ENCODE results near the gene TYW1.
"Not testable (repeated sequence)": the region's sequence is repeated elsewhere in the genome, so short reads cannot be mapped to it uniquely, and the experiment has no call there.

TYW1 gene

DNA sequence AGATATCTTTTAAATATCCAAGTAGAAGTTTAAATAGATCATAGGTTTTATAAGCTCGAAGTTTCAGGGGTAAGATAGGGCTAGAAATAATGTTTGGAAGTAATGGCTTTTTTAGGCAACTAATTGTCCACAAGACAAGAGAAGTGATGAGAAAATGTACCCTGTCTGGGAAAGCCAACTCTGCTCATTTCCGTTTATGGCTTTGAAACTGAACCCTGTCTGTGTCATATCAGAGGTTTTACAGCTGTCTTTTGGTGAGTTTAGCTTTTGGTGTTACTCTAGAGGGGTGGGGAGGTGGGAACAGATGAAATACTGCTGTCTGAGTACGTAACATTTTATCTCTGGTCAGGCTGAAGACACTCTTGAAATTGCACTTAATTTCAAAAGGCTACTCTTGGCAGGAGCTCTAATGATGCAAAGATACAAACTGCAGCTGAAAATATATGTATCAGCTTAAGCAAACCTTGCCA lies 189.1 kb downstream of the TYW1 start:
- not testable (repeated sequence) for FAIRE-seq; DNase-seq (ENCODE audit: low spot score)

DNA sequence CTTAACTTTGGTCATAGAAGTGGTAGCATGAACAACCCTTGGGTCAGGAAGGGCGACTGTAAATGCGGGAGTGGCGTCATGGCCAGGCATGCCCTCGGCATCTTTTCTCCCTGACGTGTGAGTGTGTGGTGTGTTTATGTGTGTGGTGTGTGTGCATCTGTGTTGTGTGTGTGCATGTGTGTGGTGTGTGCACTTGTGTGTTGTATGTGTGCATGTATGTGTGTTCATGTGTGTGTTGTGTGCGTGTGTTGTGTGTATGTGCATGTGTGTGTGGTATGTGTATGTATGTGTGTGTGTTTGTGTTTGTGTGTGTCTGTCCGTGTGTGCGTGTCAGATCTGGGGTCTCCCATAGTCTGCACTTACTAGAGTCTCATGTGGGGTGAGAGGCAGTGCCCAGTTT lies 192.5 kb downstream of the TYW1 start:
- DNase-seq (ENCODE audit: low spot score) = not testable (repeated sequence)
- peak; percentile 69 for FAIRE-seq

DNA sequence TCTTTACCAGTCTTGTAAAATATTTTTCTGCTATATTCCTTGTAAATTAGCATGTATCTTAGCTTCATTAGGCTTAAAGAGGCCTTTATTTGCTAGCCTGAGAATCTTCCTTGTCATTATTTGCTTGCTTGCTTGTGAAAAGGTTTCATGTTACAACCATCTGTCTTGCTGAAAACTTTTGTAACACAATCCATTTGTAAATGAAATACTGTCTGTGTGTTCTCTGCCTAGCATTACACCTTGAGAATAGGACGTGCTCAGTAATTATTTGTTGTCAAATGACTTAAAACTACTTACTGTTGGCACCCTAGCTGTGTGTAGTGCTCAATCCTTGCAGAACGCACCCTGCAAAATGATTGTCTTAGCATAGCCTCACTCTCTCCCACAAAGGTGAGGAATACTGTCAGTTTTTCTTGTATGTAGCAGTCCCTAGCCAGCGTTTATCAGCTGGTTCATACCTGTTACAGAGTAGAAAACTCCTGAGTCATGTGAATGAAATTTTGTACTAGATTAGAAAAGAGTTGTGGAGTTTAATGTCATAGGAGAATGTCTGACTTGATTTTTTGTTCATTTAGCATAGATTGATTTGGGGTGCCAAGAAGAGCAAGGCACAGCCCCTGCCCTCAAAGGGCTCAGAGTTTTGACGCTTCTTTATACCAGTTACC lies 193.3 kb downstream of the TYW1 start:
- FAIRE-seq; DNase-seq (ENCODE audit: low spot score): not testable (repeated sequence)

DNA sequence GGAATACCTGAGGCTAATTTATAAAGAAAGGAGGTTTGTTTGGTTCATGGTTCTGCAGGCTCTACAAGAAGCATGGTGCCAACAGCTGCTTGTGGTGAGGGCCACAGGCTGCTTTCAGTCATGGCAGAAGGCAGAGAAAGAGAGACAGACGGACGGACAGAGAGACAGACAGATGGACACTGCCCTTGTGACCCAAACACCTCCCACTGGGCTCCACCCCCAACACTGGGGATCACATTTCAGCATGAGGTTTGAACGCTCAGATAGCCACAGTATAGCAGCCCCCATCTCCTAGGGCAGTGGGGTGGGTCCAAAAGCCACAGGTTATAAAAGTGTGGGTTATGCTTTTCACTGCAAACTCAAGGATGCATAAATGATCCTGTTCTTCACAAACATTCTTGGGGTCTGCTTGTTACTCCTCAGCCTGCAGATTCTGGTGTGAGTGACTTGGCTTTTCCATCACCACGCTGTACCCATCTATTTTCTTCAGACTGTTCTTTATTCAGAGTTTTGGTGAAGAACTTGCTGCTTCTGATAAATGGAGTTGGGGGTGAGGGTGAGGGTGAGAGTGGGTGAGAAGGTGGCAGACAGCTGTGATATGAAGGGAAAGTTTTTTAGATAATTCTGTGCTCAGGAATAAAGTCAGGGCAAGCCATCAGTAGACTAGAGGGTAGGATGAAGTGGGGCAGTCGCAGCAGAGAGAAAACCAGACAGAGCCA lies 194.5 kb downstream of the TYW1 start:
- FAIRE-seq; DNase-seq (ENCODE audit: low spot score): not testable (repeated sequence)

DNA sequence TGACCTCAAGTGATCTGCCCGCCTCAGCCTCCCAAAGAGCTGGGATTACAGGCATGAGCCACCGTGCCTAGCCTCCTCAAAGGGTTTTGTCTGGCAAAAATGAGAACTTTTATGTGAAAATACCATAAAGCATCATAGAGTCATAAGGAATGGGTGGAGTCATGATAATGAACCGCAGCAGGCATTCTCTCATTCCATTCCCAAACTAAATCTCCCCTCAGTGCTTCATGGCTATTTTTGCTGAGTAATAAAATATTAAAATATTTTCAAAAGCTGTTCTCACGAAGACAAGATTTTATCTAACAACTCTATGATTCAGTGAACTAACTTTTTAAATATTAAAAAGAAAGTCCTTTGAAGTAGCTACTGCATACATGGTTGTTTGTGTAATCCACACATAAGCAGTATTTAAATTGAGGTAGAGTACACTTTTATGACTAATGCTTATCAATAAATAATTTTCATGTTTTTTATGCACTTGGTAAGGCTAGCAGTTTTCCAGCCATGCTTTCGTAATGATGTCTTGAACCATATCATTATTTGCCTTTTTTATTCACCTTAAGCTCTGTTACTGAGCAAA lies 195.6 kb downstream of the TYW1 start:
- DNase-seq (ENCODE audit: low spot score); FAIRE-seq: not testable (repeated sequence)

DNA sequence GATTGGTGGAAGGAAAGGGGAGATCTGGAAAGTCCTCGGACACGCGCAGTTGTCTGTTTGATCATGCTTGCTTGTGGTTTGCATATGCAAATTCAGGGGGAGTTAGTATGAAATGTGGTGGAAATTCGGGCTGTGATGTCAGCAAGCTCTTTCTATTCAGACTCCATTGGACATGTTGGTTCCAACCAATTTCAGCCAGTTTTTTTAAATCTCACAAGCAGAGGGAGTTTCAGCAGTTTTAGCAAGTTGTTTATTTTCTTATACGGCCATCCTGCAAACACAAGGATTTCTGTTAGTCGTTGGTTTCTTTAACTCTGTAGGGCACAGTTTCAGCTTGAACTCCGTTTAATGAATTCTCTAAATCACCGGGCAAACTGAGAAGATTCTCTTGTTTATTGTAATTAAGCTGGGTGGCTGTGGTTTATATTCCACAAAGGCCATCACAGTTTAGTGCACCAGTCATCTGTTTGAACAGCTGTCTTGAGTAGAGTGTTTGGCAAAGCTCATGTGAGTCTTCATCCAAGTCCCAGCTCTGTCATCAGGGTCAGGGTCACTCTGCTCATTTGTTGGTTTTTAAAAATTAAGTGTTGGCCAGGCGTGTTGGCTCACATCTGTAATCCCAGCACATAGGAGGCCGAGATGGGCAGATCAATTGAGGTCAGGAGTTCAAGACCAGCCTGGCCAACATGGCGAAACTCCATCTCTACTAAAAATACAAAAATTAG lies 196.4 kb downstream of the TYW1 start:
- DNase-seq (ENCODE audit: low spot score); FAIRE-seq: not testable (repeated sequence)

DNA sequence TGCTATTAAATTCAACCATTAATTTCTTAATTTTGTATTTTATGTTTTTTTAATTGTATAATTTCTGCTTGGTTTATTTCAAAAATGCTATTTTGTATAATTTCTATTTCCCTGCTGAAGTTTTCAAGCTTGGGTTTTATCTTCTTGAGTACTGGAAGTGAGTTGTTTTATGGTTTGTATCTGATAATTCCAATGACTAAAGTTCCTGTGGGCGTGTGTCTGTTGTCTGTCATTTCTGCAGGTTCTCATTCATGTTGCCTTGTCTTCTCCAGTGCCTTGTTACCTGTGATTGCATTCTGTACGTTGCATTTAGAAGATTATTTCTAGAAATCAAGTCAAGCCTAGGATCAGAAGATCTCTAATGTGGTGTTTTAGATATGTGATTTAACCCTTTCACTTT lies 199.5 kb downstream of the TYW1 start:
- FAIRE-seq; DNase-seq (ENCODE audit: low spot score): not testable (repeated sequence)

DNA sequence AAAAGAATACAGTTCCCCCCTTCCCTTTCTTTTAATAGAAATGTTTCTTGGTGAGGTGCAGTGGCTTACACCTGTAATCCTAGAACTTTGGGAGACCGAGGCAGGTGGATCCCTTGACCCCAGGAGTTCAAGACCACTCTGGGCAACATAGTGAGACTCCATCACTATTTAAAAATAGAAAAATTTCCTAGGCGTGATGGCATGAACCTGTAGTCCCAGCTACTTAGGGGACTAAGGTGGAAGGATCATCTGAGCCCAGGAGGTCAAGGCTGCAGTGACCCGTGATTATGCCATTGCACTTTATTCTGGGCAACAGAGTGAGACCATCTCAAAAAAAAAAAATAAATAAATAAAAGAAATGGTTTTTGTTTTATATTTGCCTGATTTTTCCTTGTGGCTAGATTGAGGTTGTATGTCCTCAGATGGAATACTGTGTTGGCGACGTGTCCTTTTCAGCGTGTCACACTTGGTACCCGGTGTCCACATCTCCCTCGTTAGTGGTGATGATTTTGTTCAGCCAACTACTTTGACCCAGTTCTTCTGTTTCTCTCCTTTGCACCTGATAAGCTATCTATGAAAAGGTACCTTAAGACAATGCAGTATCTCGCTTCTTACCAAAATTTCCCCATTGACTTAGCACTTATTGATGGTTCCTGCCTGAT lies 202.4 kb downstream of the TYW1 start:
- not testable (repeated sequence) for FAIRE-seq; DNase-seq (ENCODE audit: low spot score)

DNA sequence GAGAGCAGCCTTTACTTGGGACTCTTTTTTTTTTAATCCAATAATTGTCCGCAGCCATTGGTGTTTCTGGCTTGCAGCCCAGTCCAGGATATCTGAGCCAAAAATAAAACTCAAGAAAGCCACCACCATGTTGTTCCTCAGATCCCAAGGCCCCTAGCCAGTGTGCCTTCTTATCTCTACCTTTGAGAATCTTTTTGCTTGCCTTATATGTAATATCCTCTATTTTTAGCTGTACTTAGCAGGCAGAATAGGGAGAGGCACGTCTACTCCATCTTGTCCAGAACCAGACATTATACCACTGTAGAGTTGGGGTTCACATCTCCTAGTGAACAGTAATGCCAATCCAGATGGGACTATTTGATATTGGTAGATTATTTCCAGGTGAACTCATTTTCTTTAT lies 209.1 kb downstream of the TYW1 start:
- not testable (repeated sequence) for DNase-seq (ENCODE audit: low spot score); FAIRE-seq

DNA sequence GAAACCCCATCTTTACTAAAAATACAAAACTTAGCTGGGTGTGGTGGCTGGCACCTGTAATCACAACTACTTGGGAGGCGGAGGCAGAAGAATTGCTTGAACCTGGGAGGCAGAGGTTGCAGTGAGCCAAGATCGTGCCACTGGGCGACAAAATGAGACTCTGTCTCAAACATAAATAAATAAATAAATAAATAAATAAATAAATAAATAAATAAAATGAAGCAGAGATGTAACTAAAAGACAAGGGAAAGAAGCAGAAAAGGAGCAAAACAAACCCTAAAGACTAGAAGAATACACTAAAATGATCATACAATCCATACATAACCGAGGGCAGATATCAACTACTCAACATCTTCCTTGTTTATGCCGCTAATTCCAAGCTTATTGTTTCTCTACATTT lies 209.8 kb downstream of the TYW1 start:
- FAIRE-seq (no peak), DNase-seq (ENCODE audit: low spot score) (no peak)

DNA sequence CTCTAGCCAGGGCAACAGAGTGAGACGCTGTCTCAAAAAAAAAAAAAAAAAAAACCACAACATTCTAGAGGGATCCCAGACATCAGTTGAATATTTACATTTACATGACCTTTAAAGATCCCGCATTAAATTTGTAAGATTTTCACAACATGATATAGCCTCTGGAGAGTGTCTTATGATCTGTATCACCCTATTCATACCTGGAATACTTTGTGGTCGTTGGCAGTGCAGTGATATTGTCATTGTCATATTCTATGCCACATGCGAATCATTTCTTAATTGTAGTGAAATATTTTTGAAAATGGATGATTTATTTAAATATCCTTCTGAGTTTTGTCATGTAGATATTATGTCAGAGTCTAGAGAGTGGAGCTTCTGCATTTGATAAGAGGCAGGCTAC lies 212.0 kb downstream of the TYW1 start:
- FAIRE-seq; DNase-seq (ENCODE audit: low spot score): not testable (repeated sequence)

DNA sequence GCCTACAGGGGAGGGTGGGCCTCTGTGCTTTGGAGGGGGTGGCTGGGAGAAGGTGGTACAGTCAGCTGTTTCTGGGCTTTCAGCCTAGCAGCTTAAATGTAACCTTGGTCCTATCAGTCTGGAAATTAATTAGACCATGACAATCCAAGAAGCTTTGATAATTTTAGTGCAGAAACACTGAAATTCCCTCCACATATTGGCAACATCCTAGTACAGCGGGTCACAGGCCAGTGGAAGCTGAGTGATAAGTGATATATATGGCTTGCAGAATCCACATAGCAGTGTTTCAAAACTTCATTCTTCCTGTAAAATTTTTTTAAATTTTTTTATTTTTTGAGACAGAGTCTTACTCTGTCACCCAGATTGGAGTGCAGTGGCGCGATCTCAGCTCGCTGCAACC lies 212.6 kb downstream of the TYW1 start:
- no peak for DNase-seq (ENCODE audit: low spot score)

DNA sequence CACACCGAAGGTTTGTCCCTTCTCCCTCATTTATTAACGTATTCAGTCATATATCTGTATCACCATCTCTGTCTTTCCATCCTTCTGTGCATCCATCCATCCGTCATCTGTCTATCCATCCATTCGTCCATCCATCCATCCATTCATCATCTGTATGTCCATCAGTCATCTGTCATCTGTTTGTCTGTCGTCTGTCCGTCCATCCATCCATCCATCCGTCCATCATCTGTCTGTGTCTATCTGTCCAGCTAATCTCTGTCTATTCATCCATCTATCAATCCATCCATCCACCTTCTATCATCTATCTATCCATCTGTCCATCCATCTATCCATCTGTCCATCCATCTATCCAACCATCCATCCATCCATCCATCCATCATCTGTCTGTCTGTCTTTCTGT lies 213.9 kb downstream of the TYW1 start:
- peak; percentile 86 for FAIRE-seq
- DNase-seq (ENCODE audit: low spot score) = no peak

More for the DNA sequence above, 212.6 kb downstream of the TYW1 start:
- FAIRE-seq = no peak

DNA sequence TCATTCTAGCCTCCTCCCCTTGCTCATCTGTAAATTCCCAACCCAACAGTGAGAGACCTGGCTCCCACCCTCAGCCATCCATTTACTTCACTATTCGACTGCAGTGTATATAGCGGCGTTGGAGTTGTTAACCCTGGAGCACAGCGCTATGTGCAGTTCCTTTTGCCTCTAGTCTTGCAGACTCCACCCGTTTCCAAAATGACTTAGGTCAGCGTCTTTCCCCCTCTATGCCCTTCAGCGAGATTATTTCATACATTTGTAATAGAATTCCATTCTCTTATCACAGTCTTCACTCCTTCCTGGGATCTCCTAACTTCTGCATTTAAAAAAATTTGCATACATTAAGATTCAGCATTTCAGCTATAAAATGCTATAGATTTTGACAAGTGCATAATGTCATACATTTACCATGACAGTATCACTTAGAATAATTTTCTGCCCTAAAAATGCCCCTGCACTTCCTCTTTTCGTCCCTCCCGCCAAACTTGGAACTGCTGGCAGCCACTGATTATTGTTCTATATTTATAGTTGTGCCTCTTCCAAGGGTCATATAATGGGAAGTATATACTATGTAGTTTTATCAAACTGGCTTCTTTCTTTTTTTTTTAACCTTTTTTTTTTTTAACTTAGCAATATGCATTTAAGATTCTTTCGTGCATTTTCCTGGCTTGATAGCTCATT lies 215.2 kb downstream of the TYW1 start:
- not testable (repeated sequence) for DNase-seq (ENCODE audit: low spot score); FAIRE-seq

DNA sequence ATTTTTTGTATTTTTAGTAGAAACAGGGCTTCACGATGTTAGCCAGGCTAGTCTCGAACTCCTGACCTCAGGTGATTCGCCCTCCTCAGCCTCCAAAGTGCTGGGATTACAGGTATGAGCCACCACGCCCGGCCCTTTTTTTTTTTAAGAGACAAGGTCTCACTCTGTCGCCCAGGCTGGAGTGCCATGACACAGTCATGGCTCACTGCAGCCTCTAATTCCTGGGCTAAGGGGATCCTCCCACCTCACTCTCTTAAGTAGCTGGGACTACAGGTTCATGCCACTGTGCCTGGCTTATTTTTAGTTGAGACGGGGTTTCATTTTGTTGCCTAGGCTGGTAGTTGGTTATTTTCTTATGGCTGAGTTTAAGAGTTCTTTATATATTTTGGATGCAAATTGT lies 216.4 kb downstream of the TYW1 start:
- FAIRE-seq; DNase-seq (ENCODE audit: low spot score): not testable (repeated sequence)

DNA sequence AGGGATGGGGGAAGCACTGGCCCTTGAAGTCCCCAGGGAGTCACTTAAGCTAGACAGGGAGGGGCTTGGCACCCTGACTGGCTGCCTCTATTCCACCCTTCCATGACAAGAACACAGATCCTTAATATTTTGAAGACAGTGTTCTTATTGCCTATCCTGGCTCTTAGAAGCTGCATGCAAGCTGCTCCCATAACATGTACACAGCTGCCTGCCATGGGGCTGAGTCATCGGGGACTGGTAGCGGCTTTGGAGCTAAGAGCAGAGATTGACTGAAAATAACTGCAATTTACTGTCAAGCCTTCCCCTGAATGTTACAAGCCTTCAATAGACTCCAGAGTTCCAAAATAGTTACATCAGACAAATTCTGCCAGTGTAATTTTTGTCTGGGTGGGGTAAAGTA lies 226.9 kb downstream of the TYW1 start:
- FAIRE-seq = not testable (repeated sequence)
- DNase-seq (ENCODE audit: low spot score) = peak; percentile 67

DNA sequence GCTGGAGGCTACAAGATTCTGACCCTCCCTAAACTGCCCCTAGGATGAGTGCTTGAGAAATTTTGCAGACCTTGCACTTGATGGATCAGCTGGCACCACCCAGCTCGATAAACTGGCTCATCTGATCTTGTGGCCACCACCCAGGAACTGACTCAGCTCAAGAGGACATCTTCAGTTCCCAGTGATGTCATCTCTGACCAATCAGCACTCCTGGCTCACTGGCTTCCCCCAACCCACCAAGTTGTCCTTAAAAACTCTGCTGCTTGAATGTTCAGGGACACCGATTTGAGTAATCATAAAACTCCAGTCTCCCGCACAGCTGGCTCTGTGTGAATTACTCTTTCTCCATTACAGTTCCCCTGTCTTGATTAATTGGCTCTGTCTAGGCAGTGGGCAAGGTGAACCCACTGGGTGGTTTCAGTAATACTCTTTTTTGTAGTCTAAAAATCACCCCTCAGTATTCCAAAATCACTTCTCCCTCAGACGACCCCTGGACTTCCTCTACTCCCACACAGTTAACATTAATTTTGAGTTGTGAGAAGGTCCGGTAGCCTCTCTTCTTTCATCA lies 229.8 kb downstream of the TYW1 start:
- not testable (repeated sequence) for DNase-seq (ENCODE audit: low spot score); FAIRE-seq

DNA sequence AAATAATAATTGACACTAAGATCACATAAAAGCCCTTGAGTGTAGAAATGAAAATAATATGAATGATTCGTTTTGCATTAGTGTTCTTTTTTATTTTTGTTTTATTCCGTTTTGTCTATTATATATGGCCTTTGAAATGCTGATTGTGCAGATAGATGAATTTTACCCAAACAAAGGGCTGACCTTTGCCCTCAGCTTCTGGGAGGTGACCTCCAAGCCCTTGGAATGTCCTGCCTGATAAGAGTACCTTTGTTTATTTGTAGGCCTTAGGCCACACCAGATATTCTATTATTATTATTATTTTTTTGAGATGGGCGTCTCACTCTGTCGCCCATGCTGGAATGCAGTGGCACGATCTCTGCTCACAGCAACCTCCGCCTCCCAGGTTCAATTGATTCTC lies 230.3 kb downstream of the TYW1 start:
- not testable (repeated sequence) for FAIRE-seq; DNase-seq (ENCODE audit: low spot score)

DNA sequence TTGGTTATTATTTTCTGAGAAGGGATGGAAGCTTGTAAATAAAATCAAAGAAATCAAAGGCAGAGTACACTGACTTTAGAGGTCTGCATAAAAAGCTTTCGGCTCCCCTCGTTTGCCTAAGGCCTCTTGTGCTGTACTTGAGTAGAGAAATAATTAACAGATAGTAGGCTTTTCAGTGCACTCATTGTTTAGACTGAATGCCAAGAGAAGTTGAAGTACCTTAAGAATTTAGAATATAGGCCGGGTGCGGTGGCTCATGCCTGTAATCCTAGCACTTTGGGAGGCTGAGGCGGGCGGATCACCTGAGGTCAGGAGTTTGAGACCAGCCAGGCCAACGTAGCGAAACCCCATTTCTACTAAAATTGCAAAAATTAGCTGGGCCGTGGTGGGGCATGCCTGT lies 232.4 kb downstream of the TYW1 start:
- not testable (repeated sequence) for DNase-seq (ENCODE audit: low spot score); FAIRE-seq

DNA sequence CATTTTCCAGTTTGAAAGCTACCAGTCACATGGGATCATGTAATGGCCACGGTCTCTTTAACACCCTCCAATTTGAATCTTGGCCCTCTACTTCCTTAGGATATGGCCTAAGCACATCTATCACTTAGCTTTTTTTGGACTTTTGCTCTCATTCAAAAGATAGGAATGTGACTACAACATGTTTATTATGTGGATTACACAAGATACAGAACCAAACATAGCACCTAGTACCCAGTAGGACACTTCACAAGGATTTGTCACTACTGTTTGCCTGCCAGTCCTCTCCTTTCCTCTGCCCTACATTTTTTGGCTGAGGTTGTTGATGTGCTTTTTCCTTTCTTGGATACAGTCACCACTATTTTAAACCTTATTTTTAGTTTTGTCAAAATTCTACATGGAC lies 233.4 kb downstream of the TYW1 start:
- not testable (repeated sequence) for FAIRE-seq

More for the DNA sequence above, 233.4 kb downstream of the TYW1 start:
- DNase-seq (ENCODE audit: low spot score) = not testable (repeated sequence)

All from urothelium cell line (cell line).